ENCODE data around the gene PEAK1.

PEAK1 gene

DNA sequence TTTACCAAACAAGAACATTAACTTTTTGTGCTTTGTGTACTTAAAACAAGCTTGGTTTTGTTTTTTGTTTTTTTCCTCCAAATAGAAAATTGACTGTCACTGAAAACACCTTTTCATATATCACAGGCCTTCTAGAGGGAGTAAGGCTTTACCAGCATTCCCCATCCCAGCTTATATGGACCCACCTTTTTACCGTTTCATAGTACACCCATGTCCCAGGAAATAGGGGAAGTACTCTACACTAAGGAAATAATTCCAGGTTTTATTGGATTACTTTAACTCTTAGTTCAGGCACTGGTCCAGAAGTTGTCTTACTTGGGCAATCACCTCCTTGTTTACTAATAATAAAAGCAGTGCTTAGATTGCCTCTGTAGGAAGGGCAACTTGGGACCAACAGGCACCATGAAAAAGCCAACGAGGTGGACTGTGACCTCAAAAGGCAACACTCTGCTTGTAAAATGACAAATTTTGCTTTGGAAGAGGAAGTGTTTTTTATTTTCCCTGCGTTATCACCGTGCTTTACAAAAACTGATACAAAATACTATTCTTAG is 27.0 kb upstream of the PEAK1 start:
- in situ Hi-C loops (cut with HindIII; ENCODE audit: low sequenced_read_pairs) = no loop called here

DNA sequence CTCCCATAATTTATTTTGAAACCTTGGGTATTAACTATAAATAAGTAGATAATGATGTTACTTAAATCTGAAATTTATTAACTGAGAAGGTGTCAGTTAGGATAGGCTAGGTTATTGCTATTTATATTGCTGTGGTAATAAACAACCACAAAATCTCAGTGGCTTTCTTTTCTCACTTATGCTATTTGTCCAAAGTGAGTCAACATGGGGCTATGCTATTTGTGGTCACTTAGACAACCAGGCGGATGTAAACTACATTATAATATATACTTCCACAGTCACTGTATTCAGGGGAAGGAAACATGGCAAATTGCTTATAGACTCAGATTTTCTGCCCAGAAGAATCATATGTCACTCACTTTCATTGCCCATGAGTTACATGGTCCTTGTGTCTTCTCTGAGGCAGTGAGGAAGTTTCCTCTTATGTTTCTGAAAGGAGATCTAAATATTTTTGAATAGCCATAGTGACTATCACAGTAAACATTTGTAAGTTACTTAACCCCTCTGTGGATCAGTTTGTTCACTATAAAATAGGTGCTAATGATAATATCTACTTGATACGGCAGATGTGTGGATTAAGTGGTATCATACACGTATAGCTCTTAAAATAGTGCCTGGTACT is 20.6 kb upstream of the PEAK1 start:
- no peak overlapping the region for H3K4me3 ChIP-seq (ENCODE audit: low read depth, low read length)
- in situ Hi-C loops (cut with HindIII; ENCODE audit: low sequenced_read_pairs) = no loop called here
- peak; percentile 69 for DNase-seq (ENCODE audit: low read depth, low spot score)
- TF ChIP-seq, protein P1, sequence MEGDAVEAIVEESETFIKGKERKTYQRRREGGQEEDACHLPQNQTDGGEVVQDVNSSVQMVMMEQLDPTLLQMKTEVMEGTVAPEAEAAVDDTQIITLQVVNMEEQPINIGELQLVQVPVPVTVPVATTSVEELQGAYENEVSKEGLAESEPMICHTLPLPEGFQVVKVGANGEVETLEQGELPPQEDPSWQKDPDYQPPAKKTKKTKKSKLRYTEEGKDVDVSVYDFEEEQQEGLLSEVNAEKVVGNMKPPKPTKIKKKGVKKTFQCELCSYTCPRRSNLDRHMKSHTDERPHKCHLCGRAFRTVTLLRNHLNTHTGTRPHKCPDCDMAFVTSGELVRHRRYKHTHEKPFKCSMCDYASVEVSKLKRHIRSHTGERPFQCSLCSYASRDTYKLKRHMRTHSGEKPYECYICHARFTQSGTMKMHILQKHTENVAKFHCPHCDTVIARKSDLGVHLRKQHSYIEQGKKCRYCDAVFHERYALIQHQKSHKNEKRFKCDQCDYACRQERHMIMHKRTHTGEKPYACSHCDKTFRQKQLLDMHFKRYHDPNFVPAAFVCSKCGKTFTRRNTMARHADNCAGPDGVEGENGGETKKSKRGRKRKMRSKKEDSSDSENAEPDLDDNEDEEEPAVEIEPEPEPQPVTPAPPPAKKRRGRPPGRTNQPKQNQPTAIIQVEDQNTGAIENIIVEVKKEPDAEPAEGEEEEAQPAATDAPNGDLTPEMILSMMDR (IDR thresholded peaks at IDR 0.05; ENCODE audit: low read depth, low read length) = no peak

More for the DNA sequence above, 27.0 kb upstream of the PEAK1 start:
- no peak overlapping the region for H3K4me3 ChIP-seq (ENCODE audit: low read depth, low read length)
- no peak for DNase-seq (ENCODE audit: low read depth, low spot score)
- TF ChIP-seq, protein P1 (IDR thresholded peaks at IDR 0.05; ENCODE audit: low read depth, low read length) = no peak

DNA sequence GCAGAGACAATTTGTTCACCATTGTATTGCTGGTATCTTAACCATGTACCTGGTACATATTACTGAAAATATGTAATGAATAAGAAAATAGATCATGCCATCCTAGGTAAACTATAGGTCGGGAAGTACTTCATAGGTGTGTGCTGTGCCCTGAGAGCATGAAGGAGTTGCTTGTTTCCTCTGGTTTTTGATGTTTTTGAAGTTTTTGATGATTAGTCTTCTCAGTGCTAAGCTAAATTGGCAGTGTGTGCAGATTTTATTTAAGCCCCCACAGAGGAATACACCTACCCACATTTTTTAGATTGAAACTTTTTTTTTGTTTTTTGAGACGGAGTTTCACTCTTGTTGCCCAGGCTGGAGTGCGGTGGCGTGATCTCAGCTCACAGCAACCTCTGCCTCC is 17.4 kb upstream of the PEAK1 start:
- in situ Hi-C loops (cut with HindIII; ENCODE audit: low sequenced_read_pairs) = no loop called here
- DNase-seq (ENCODE audit: low read depth, low spot score) = no peak
- H3K4me3 ChIP-seq (ENCODE audit: low read depth, low read length) = no peak overlapping the region
- TF ChIP-seq, protein P1 (IDR thresholded peaks at IDR 0.05; ENCODE audit: low read depth, low read length) = no peak

DNA sequence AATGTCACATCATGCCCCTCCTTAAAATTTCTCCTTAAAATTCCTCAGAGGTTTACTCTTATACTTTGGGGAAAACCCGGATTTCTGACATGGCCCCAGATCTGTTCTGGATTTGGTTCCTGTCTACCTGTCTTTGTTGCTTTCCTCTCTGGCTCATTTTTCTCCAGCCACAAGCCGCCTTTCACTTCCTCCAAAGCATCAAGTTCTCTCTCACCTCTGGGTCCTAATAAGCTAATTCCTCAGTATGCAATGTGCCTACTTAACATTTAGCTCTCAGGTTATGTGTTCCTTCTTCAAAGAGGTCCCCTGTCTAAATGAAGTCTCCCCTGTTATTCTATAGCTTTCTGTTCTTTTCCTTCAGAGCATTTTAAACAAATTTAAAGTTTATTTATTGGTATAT is 16.9 kb upstream of the PEAK1 start:
- DNase-seq (ENCODE audit: low read depth, low spot score) = no peak
- in situ Hi-C loops (cut with HindIII; ENCODE audit: low sequenced_read_pairs) = no loop called here
- no peak overlapping the region for H3K4me3 ChIP-seq (ENCODE audit: low read depth, low read length)
- TF ChIP-seq, protein P1 (IDR thresholded peaks at IDR 0.05; ENCODE audit: low read depth, low read length) = no peak

DNA sequence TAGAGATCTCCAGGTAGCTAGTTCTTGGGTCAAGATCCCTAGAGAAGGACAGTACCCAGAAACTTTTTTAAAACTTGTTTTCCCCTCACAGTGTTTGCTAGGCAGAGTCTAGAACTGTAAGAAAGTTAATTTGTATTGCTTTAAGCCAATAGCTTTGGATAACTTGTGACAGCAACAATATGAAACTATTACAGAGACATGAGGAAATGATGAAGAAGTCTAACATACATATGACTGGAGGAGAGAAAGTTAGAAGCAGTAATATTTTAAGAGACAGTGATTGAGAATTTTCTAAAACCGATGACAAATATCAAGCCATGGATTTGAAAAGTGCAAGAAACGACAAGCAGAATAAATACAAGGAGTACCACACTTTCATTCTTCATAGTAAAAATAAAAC is 10.7 kb upstream of the PEAK1 start:
- TF ChIP-seq, protein P1 (IDR thresholded peaks at IDR 0.05; ENCODE audit: low read depth, low read length) = no peak
- DNase-seq (ENCODE audit: low read depth, low spot score) = no peak
- in situ Hi-C loops (cut with HindIII; ENCODE audit: low sequenced_read_pairs) = no loop called here
- H3K4me3 ChIP-seq (ENCODE audit: low read depth, low read length) = no peak overlapping the region

DNA sequence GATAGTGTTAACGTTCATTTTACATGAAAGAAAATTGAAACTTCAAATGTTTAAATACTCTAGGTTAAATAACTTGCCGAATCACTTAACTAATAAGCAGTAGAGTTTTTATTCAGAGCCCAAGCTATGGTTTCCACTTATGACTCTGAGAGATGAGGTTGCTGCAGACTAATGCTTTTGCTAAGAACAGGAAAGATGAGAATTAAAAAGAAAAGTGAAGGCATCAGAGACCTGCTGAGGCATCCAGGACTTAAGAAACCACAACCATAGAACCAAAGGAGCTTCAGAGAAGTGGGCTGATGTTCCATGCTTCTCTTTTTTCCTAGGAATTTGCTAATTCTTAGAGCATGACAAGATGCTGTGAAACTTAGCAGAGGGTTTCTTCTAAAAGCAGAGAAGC is 10.3 kb upstream of the PEAK1 start:
- in situ Hi-C loops (cut with HindIII; ENCODE audit: low sequenced_read_pairs) = no loop called here
- no peak for DNase-seq (ENCODE audit: low read depth, low spot score)
- TF ChIP-seq, protein P1 (IDR thresholded peaks at IDR 0.05; ENCODE audit: low read depth, low read length) = no peak
- no peak overlapping the region for H3K4me3 ChIP-seq (ENCODE audit: low read depth, low read length)

All from astrocyte of the spinal cord (primary cell).